ENCODE data around the gene PIP.
"Not testable (repeated sequence)": the region's sequence is repeated elsewhere in the genome, so short reads cannot be mapped to it uniquely, and the experiment has no call there.

The PIP gene

GRCh38 chr7:143131781-143132180 is at the start of gene PIP:
PIP (plus strand) TSS chr7:143132077; CDS start chr7:143132117, 40 bp downstream.
- FAIRE-seq = no peak

- no peak for FAIRE-seq
Observed at GRCh38 chr7:143085109-143085508, 46.8 kb upstream of the PIP start.

- not testable (repeated sequence) for FAIRE-seq
Observed at GRCh38 chr7:143085610-143086009, 46.3 kb upstream of the PIP start.

- FAIRE-seq = not testable (repeated sequence)
Observed at GRCh38 chr7:143088549-143089231, 43.2 kb upstream of the PIP start.

- FAIRE-seq = no peak
Observed at GRCh38 chr7:143096146-143096545, 35.7 kb upstream of the PIP start.

GRCh38 chr7:143099579-143099978 is 32.3 kb upstream of the PIP start:
- not testable (repeated sequence) for FAIRE-seq

- FAIRE-seq = no peak
Observed at GRCh38 chr7:143104759-143105158, 27.1 kb upstream of the PIP start.

- not testable (repeated sequence) for FAIRE-seq
Observed at GRCh38 chr7:143108019-143108418, 23.9 kb upstream of the PIP start.

GRCh38 chr7:143117395-143117794 is 14.5 kb upstream of the PIP start:
- no peak for FAIRE-seq

GRCh38 chr7:143120691-143121405 is 11.0 kb upstream of the PIP start:
- FAIRE-seq = no peak

- FAIRE-seq = not testable (repeated sequence)
Observed at GRCh38 chr7:143123326-143123725, 8.6 kb upstream of the PIP start.

- FAIRE-seq = no peak
Observed at GRCh38 chr7:143126146-143126545, 5.7 kb upstream of the PIP start.

- no peak for FAIRE-seq
Observed at GRCh38 chr7:143129051-143129450, 2.8 kb upstream of the PIP start.

GRCh38 chr7:143129477-143129876 is 2.4 kb upstream of the PIP start:
- no peak for FAIRE-seq

- FAIRE-seq = no peak
Observed at GRCh38 chr7:143130541-143130940, 1.3 kb upstream of the PIP start.

- no peak for FAIRE-seq
Observed at GRCh38 chr7:143147070-143147469, 15.2 kb downstream of the PIP start.

GRCh38 chr7:143148050-143148449 is 16.2 kb downstream of the PIP start:
- FAIRE-seq = no peak

- FAIRE-seq = no peak
Observed at GRCh38 chr7:143148651-143149050, 16.8 kb downstream of the PIP start.

GRCh38 chr7:143150696-143151095 is 18.8 kb downstream of the PIP start:
- FAIRE-seq = not testable (repeated sequence)

- not testable (repeated sequence) for FAIRE-seq
Observed at GRCh38 chr7:143158617-143159016, 26.7 kb downstream of the PIP start.

GRCh38 chr7:143171697-143172096 is 39.8 kb downstream of the PIP start:
- FAIRE-seq = no peak

GRCh38 chr7:143172354-143172753 is 40.5 kb downstream of the PIP start:
- FAIRE-seq = no peak

GRCh38 chr7:143176128-143176527 is 44.3 kb downstream of the PIP start:
- no peak for FAIRE-seq

GRCh38 chr7:143177374-143178119 is 45.7 kb downstream of the PIP start:
- FAIRE-seq = no peak

Measured in colon (tissue), 2 donors.